Measurements from ENCODE around the gene LRRK2. TPM values are rescaled to one million over a fixed set of nuclear protein-coding genes. Genes with fewer than 3 reads are reported as not detected.
"Not testable (repeated sequence)": the region's sequence is repeated elsewhere in the genome, so short reads cannot be mapped to it uniquely, and the experiment has no call there.

Gene LRRK2
- polyA plus RNA-seq, 4 donors, result 0.22 to 1.7 (median 0.99) TPM

- H3K27me3 ChIP-seq (ENCODE audit: control insufficient read depth in 3 of 3, insufficient read depth in 3 of 3, low read length in 3 of 3), result no peaks in the 10 kb centered on the region
- DNase-seq (no peak), FAIRE-seq (peak; percentile 23)
- no peak overlapping the region for H3K4me3 ChIP-seq (ENCODE audit: low read depth in 1 of 3, low read length in 3 of 3)
- 73 to 78% (median 77%) methylated on average over 1 of the region's 1 CpG for WGBS, 3 donors
- H3K36me3 ChIP-seq (ENCODE audit: control insufficient read depth in 3 of 3, insufficient read depth in 2 of 3, low read depth in 1 of 3, low read length in 3 of 3), result no peaks in the 10 kb centered on the region
- no peak overlapping the region for H3K27ac ChIP-seq (ENCODE audit: low read depth in 1 of 3, low read length in 2 of 3)
- H3K9me3 ChIP-seq (ENCODE audit: control insufficient read depth in 2 of 2, insufficient read depth in 1 of 2, low read depth in 1 of 2, low read length in 1 of 2), result peaks cover 0 to under 1% of the 10 kb centered on the region in 2 donors
- H3K4me1 ChIP-seq (ENCODE audit: control insufficient read depth in 3 of 3, insufficient read depth in 2 of 3, low read depth in 1 of 3, low read length in 2 of 3), result no peaks in the 10 kb centered on the region
These were observed 7.8 kb downstream of the LRRK2 start for GRCh38 chr12:40232602-40233001.

GRCh38 chr12:40233741-40234367 lies 9.1 kb downstream of the LRRK2 start:
- H3K36me3 ChIP-seq (ENCODE audit: control insufficient read depth in 3 of 3, insufficient read depth in 2 of 3, low read depth in 1 of 3, low read length in 3 of 3), result no peaks in the 10 kb centered on the region
- WGBS, 3 donors, result 74 to 84% (median 81%) methylated on average over 3 of the region's 3 CpGs

GRCh38 chr12:40236357-40236850 lies 11.6 kb downstream of the LRRK2 start:
- H3K27me3 ChIP-seq (ENCODE audit: control insufficient read depth in 3 of 3, insufficient read depth in 3 of 3, low read length in 3 of 3), result no peaks in the 10 kb centered on the region
- DNase-seq, result no peak
- no peaks in the 10 kb centered on the region for H3K4me1 ChIP-seq (ENCODE audit: control insufficient read depth in 3 of 3, insufficient read depth in 2 of 3, low read depth in 1 of 3, low read length in 2 of 3)
- no peaks in the 10 kb centered on the region for H3K36me3 ChIP-seq (ENCODE audit: control insufficient read depth in 3 of 3, insufficient read depth in 2 of 3, low read depth in 1 of 3, low read length in 3 of 3)
- H3K4me3 ChIP-seq (ENCODE audit: low read depth in 1 of 3, low read length in 3 of 3), result no peak overlapping the region
- 84 to 88% (median 87%) methylated on average over 3 of the region's 3 CpGs for WGBS, 3 donors
- H3K27ac ChIP-seq (ENCODE audit: low read depth in 1 of 3, low read length in 2 of 3), result no peak overlapping the region
- FAIRE-seq, result no peak
- no peaks in the 10 kb centered on the region for H3K9me3 ChIP-seq (ENCODE audit: control insufficient read depth in 2 of 2, insufficient read depth in 1 of 2, low read depth in 1 of 2, low read length in 1 of 2)

More at GRCh38 chr12:40233741-40234367, 9.1 kb downstream of the LRRK2 start:
- Histone ChIP-seq H3K27me3 (ENCODE audit: control insufficient read depth in 3 of 3, insufficient read depth in 3 of 3, low read length in 3 of 3) (no peaks in the 10 kb centered on the region), H3K4me1 (ENCODE audit: control insufficient read depth in 3 of 3, insufficient read depth in 2 of 3, low read depth in 1 of 3, low read length in 2 of 3) (no peaks in the 10 kb centered on the region), H3K9me3 (ENCODE audit: control insufficient read depth in 2 of 2, insufficient read depth in 1 of 2, low read depth in 1 of 2, low read length in 1 of 2) (no peaks in the 10 kb centered on the region), H3K4me3 (ENCODE audit: low read depth in 1 of 3, low read length in 3 of 3) (no peak overlapping the region), H3K27ac (ENCODE audit: low read depth in 1 of 3, low read length in 2 of 3) (no peak overlapping the region)
- no peak for FAIRE-seq
- no peak for DNase-seq

- Histone ChIP-seq H3K9me3 (ENCODE audit: control insufficient read depth in 2 of 2, insufficient read depth in 1 of 2, low read depth in 1 of 2, low read length in 1 of 2) (no peaks in the 10 kb centered on the region), H3K36me3 (ENCODE audit: control insufficient read depth in 3 of 3, insufficient read depth in 2 of 3, low read depth in 1 of 3, low read length in 3 of 3) (no peaks in the 10 kb centered on the region), H3K4me1 (ENCODE audit: control insufficient read depth in 3 of 3, insufficient read depth in 2 of 3, low read depth in 1 of 3, low read length in 2 of 3) (no peaks in the 10 kb centered on the region), H3K4me3 (ENCODE audit: low read depth in 1 of 3, low read length in 3 of 3) (no peak overlapping the region), H3K27me3 (ENCODE audit: control insufficient read depth in 3 of 3, insufficient read depth in 3 of 3, low read length in 3 of 3) (no peaks in the 10 kb centered on the region), H3K27ac (ENCODE audit: low read depth in 1 of 3, low read length in 2 of 3) (no peak overlapping the region)
- DNase-seq (no peak), FAIRE-seq (no peak)
- 23 to 48% (median 36%) methylated on average over 1 of the region's 1 CpG for WGBS, 3 donors
These were observed 13.6 kb downstream of the LRRK2 start for GRCh38 chr12:40238266-40238902.

- DNase-seq (no peak), FAIRE-seq (no peak)
- Histone ChIP-seq H3K9me3 (ENCODE audit: control insufficient read depth in 2 of 2, insufficient read depth in 1 of 2, low read depth in 1 of 2, low read length in 1 of 2) (no peaks in the 10 kb centered on the region), H3K4me3 (ENCODE audit: low read depth in 1 of 3, low read length in 3 of 3) (no peak overlapping the region), H3K27ac (ENCODE audit: low read depth in 1 of 3, low read length in 2 of 3) (no peak overlapping the region), H3K27me3 (ENCODE audit: control insufficient read depth in 3 of 3, insufficient read depth in 3 of 3, low read length in 3 of 3) (no peaks in the 10 kb centered on the region), H3K36me3 (ENCODE audit: control insufficient read depth in 3 of 3, insufficient read depth in 2 of 3, low read depth in 1 of 3, low read length in 3 of 3) (no peaks in the 10 kb centered on the region), H3K4me1 (ENCODE audit: control insufficient read depth in 3 of 3, insufficient read depth in 2 of 3, low read depth in 1 of 3, low read length in 2 of 3) (no peaks in the 10 kb centered on the region)
- WGBS, 3 donors, result 55 to 81% (median 59%) methylated on average over 5 of the region's 5 CpGs
These were observed 14.2 kb downstream of the LRRK2 start for GRCh38 chr12:40238979-40239378.

- DNase-seq (no peak), FAIRE-seq (no peak)
These were observed 16.0 kb downstream of the LRRK2 start for GRCh38 chr12:40240779-40241178.

GRCh38 chr12:40241741-40242140 lies 16.9 kb downstream of the LRRK2 start:
- Histone ChIP-seq H3K4me3 (ENCODE audit: low read depth in 1 of 3, low read length in 3 of 3) (no peak overlapping the region), H3K36me3 (ENCODE audit: control insufficient read depth in 3 of 3, insufficient read depth in 2 of 3, low read depth in 1 of 3, low read length in 3 of 3) (no peaks in the 10 kb centered on the region), H3K27ac (ENCODE audit: low read depth in 1 of 3, low read length in 2 of 3) (no peak overlapping the region), H3K9me3 (ENCODE audit: control insufficient read depth in 2 of 2, insufficient read depth in 1 of 2, low read depth in 1 of 2, low read length in 1 of 2) (no peaks in the 10 kb centered on the region), H3K4me1 (ENCODE audit: control insufficient read depth in 3 of 3, insufficient read depth in 2 of 3, low read depth in 1 of 3, low read length in 2 of 3) (no peaks in the 10 kb centered on the region), H3K27me3 (ENCODE audit: control insufficient read depth in 3 of 3, insufficient read depth in 3 of 3, low read length in 3 of 3) (no peaks in the 10 kb centered on the region)
- DNase-seq (no peak), FAIRE-seq (no peak)
- 63 to 75% (median 70%) methylated on average over 1 of the region's 1 CpG for WGBS, 3 donors

More at GRCh38 chr12:40240779-40241178, 16.0 kb downstream of the LRRK2 start:
- no peaks in the 10 kb centered on the region for H3K9me3 ChIP-seq (ENCODE audit: control insufficient read depth in 2 of 2, insufficient read depth in 1 of 2, low read depth in 1 of 2, low read length in 1 of 2)
- WGBS, 3 donors, result 84 to 92% (median 87%) methylated on average over 4 of the region's 4 CpGs
- H3K27me3 ChIP-seq (ENCODE audit: control insufficient read depth in 3 of 3, insufficient read depth in 3 of 3, low read length in 3 of 3), result no peaks in the 10 kb centered on the region
- H3K4me3 ChIP-seq (ENCODE audit: low read depth in 1 of 3, low read length in 3 of 3), result no peak overlapping the region
- H3K27ac ChIP-seq (ENCODE audit: low read depth in 1 of 3, low read length in 2 of 3), result no peak overlapping the region
- H3K4me1 ChIP-seq (ENCODE audit: control insufficient read depth in 3 of 3, insufficient read depth in 2 of 3, low read depth in 1 of 3, low read length in 2 of 3), result no peaks in the 10 kb centered on the region
- no peaks in the 10 kb centered on the region for H3K36me3 ChIP-seq (ENCODE audit: control insufficient read depth in 3 of 3, insufficient read depth in 2 of 3, low read depth in 1 of 3, low read length in 3 of 3)

GRCh38 chr12:40244526-40245156 lies 19.8 kb downstream of the LRRK2 start:
- H3K27me3 ChIP-seq (ENCODE audit: control insufficient read depth in 3 of 3, insufficient read depth in 3 of 3, low read length in 3 of 3); FAIRE-seq; DNase-seq; H3K4me1 ChIP-seq (ENCODE audit: control insufficient read depth in 3 of 3, insufficient read depth in 2 of 3, low read depth in 1 of 3, low read length in 2 of 3); H3K36me3 ChIP-seq (ENCODE audit: control insufficient read depth in 3 of 3, insufficient read depth in 2 of 3, low read depth in 1 of 3, low read length in 3 of 3); H3K27ac ChIP-seq (ENCODE audit: low read depth in 1 of 3, low read length in 2 of 3); H3K9me3 ChIP-seq (ENCODE audit: control insufficient read depth in 2 of 2, insufficient read depth in 1 of 2, low read depth in 1 of 2, low read length in 1 of 2); H3K4me3 ChIP-seq (ENCODE audit: low read depth in 1 of 3, low read length in 3 of 3): not testable (repeated sequence)
- WGBS, 3 donors, result 75 to 81% (median 76%) methylated on average over 5 of the region's 5 CpGs
